Vagina (tissue), 2 donors: ENCODE data around the gene POMT2. TPM values are rescaled to one million over a fixed set of nuclear protein-coding genes. Genes with fewer than 3 reads are reported as not detected.

Experiments used
- DNase-seq, 2 donors: peaks; one replicate each; pipeline ENCODE4 v3.0.0-alpha.2; 2017; ENCODE audit errors: extremely low spot score in 2 of 2
- H3K27ac ChIP-seq: fragments of 200-600 bp; sonication (generic); one replicate; pipeline ENCODE4 v1.5.1; 2019
- H3K27me3 ChIP-seq: fragments of 200-600 bp; sonication (generic); one replicate; pipeline ENCODE4 v1.5.1; 2019
- H3K36me3 ChIP-seq, 2 donors: fragments of 200-600 bp; sonication (generic); one replicate each; pipeline ENCODE4 v1.5.1; 2017 to 2019
- H3K4me1 ChIP-seq: fragments of 200-600 bp; sonication (generic); one replicate; pipeline ENCODE4 v1.5.1; 2019
- H3K4me3 ChIP-seq, 2 donors: fragments of 200-600 bp; sonication (generic); 1 replicate in 1 of 2; 2 replicates in 1 of 2; pipeline ENCODE4 v1.5.1; 2016 to 2019
- H3K9me3 ChIP-seq: fragments of 200-600 bp; sonication (generic); one replicate; pipeline ENCODE4 v1.5.1; 2019
- POLR2A ChIP-seq, 2 donors: fragments of 450-650 bp; IDR thresholded peaks; one replicate each; pipeline ENCODE4 v1.6.1; 2017; ENCODE audit warnings: antibody characterized with exemption in 2 of 2, mild to moderate bottlenecking in 2 of 2, moderate library complexity in 2 of 2
- POLR2AphosphoS5 ChIP-seq, 2 donors: sonication (generic); formaldehyde crosslinking; IDR thresholded peaks; one replicate each; pipeline ENCODE4 v1.9.0; 2017; ENCODE audit warnings: antibody characterized with exemption in 2 of 2, mild to moderate bottlenecking in 2 of 2, low read depth in 1 of 2; ENCODE audit not compliant: insufficient read depth in 1 of 2
- intact Hi-C: fragments of 100-400 bp; cut with DNase I; formaldehyde crosslinking; loops from one replicate; pipeline ENCODE4 v1.15.1; 2023
- total RNA-seq: library from RNA; depleted of rRNA; stranded (reverse); fragments of >200 nt; gene quantifications from one replicate; pipeline ENCODE4 v1.2.3, GENCODE V29; 2016
- TF ChIP-seq, protein P1 (sequence below), 3 experiments: fragments of 450-650 bp in 2 of 3; fragments of 200-600 bp in 1 of 3; sonication (generic) in 1 of 3; IDR thresholded peaks; one replicate each; pipeline ENCODE4 v1.5.1; 2017 to 2019; ENCODE audit warnings: antibody characterized with exemption in 3 of 3, mild to moderate bottlenecking in 2 of 3, moderate library complexity in 2 of 3

Gene POMT2
- total RNA-seq, 1 donor from 2014 or later, result 33.1 TPM

DNA sequence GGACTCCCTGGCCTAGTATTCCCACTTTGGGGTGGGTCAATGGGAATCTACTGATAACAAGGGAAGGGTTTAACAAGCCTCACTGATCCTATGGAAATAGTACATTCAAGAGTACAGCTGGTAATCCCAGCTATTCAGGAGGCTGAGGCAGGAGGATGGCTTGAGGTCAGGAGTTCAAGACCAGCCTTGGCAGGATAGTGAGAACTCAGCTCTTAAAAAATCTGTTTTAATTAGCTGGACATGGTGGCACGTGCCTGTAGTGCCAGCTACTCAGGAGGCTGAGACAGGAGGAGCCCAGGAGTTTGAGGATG lies 4.5 kb downstream of the POMT2 start:
- no peak overlapping the region for H3K4me3 ChIP-seq
- peaks cover 60% of the 10 kb centered on the region for H3K4me1 ChIP-seq
- DNase-seq, result no peak
- no peaks in the 10 kb centered on the region for H3K27me3 ChIP-seq
- no peaks in the 10 kb centered on the region for H3K9me3 ChIP-seq
- TF ChIP-seq POLR2AphosphoS5 (IDR thresholded peaks at IDR 0.05; ENCODE audit: insufficient read depth in 1 of 2, low read depth in 1 of 2) (no peak), POLR2A (IDR thresholded peaks at IDR 0.05) (no peak)
- TF ChIP-seq, protein P1, sequence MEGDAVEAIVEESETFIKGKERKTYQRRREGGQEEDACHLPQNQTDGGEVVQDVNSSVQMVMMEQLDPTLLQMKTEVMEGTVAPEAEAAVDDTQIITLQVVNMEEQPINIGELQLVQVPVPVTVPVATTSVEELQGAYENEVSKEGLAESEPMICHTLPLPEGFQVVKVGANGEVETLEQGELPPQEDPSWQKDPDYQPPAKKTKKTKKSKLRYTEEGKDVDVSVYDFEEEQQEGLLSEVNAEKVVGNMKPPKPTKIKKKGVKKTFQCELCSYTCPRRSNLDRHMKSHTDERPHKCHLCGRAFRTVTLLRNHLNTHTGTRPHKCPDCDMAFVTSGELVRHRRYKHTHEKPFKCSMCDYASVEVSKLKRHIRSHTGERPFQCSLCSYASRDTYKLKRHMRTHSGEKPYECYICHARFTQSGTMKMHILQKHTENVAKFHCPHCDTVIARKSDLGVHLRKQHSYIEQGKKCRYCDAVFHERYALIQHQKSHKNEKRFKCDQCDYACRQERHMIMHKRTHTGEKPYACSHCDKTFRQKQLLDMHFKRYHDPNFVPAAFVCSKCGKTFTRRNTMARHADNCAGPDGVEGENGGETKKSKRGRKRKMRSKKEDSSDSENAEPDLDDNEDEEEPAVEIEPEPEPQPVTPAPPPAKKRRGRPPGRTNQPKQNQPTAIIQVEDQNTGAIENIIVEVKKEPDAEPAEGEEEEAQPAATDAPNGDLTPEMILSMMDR (IDR thresholded peaks at IDR 0.05), result no peak
- intact Hi-C loops, result loop anchor here (10.0 kb wide), 1 partner anchor 441 kb away; no protein-coding TSS in a partner anchor
- H3K27ac ChIP-seq, result peak overlapping the region; percentile 85
- H3K36me3 ChIP-seq, result no peaks in the 10 kb centered on the region

DNA sequence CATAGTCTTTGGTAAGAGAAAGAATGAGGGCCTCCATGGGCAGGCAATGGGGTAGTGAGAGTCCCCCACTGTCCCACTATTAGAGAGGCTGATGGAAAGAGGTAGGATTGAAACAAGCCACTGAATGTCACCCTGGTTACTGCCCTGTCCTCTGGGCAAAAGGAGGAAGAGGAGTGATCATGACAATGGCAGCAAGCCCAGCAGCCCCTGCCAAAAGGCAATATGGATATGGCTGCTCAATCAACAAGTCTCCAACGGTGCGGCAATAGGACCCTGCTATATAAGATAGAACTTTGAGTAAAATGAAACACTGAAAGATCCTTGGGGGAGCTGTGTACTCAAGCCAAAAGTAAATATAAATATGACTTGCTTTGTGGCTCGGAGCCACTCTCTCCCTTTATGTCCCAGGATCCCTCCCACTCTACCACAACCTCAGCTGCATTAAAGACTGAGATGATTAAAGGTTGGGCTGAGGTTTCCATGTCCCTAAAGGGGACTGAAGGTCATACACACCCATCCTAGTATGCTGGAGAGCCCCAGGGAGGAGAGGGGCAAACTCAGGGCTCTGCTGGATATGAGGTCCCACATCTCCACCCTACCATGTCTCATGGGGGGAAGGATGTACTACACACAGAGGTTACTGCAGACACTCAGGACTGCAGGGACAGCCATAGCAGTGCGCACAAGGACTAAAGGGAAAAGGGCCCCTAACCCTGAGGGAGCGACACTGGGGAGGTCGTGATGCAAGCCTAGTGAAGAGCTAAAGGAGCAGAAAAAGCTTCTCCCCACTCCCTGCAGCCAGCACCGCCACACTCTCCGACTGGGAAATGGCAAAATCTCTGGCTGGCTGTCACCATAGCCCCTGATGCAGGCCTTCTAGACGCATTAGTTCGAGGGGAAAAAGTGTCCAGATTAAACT lies 5.9 kb downstream of the POMT2 start:
- Histone ChIP-seq H3K4me1 (peaks cover 61% of the 10 kb centered on the region), H3K36me3 (no peaks in the 10 kb centered on the region), H3K27me3 (no peaks in the 10 kb centered on the region), H3K9me3 (no peaks in the 10 kb centered on the region), H3K27ac (peak overlapping the region; percentile 85), H3K4me3 (no peak overlapping the region)
- DNase-seq, result no peak
- TF ChIP-seq POLR2A (IDR thresholded peaks at IDR 0.05), result no peak
- TF ChIP-seq, protein P1 (IDR thresholded peaks at IDR 0.05), result no peak
- TF ChIP-seq POLR2AphosphoS5 (IDR thresholded peaks at IDR 0.05; ENCODE audit: insufficient read depth in 1 of 2, low read depth in 1 of 2), result no peak
- intact Hi-C loops, result loop anchor here (10.0 kb wide), 1 partner anchor 440 kb away; no protein-coding TSS in a partner anchor

DNA sequence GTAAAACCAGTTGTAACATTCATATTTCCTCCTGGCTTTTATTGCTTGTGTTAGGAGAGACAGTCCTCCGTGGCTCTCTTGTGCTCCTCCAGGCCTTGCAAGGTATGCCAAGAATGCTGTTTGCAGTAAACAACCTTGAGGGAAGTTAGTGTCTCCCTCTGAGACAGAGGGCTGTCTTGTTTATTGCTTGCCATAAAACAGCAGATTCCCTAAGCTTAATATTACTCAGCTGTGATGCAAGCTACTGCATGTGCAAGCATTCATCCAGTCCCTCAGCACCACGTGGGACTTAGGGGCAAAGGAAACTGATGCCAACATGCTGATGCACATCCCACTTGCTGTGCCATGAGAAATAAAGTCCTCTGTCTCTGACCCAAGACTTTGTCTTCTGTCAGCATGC lies 6.6 kb downstream of the POMT2 start:
- Histone ChIP-seq H3K27me3 (no peaks in the 10 kb centered on the region), H3K4me3 (no peak overlapping the region), H3K4me1 (peaks cover 54% of the 10 kb centered on the region), H3K9me3 (no peaks in the 10 kb centered on the region), H3K36me3 (no peaks in the 10 kb centered on the region), H3K27ac (peak overlapping the region; percentile 85)
- TF ChIP-seq POLR2A (IDR thresholded peaks at IDR 0.05) (no peak), POLR2AphosphoS5 (IDR thresholded peaks at IDR 0.05; ENCODE audit: insufficient read depth in 1 of 2, low read depth in 1 of 2) (peak in 1 of 2 donors; percentile 87)
- intact Hi-C loops, result loop anchor here (10.0 kb wide), 1 partner anchor 439 kb away; no protein-coding TSS in a partner anchor
- DNase-seq, result no peak

DNA sequence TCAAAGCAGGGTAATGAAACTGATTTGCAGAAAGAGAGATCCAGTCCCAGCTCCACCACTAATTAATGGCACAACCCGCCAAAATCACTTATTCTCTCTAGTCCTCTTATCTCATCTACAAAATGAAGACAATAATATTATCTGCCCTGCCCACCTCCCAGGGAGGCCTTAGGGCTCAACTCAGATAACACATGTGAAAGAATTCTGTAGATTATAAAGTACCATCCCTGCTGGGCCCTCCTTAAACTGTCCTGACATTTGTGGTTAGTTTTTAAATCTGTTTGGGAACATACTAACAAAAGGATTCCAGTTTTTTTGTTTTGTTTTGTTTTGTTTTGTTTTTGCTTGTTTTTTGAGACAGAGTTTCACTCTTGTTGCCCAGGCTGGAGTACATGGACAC lies 7.3 kb downstream of the POMT2 start:
- Histone ChIP-seq H3K27ac (peak overlapping the region; percentile 85), H3K27me3 (no peaks in the 10 kb centered on the region), H3K4me3 (no peak overlapping the region), H3K36me3 (no peaks in the 10 kb centered on the region), H3K9me3 (no peaks in the 10 kb centered on the region), H3K4me1 (peaks cover 50% of the 10 kb centered on the region)
- intact Hi-C loops, result loop anchor here (10.0 kb wide), 1 partner anchor 439 kb away; no protein-coding TSS in a partner anchor
- no peak for DNase-seq
- no peak for TF ChIP-seq POLR2AphosphoS5 (IDR thresholded peaks at IDR 0.05; ENCODE audit: insufficient read depth in 1 of 2, low read depth in 1 of 2)
- TF ChIP-seq, protein P1 (IDR thresholded peaks at IDR 0.05), result no peak
- TF ChIP-seq POLR2A (IDR thresholded peaks at IDR 0.05), result no peak

DNA sequence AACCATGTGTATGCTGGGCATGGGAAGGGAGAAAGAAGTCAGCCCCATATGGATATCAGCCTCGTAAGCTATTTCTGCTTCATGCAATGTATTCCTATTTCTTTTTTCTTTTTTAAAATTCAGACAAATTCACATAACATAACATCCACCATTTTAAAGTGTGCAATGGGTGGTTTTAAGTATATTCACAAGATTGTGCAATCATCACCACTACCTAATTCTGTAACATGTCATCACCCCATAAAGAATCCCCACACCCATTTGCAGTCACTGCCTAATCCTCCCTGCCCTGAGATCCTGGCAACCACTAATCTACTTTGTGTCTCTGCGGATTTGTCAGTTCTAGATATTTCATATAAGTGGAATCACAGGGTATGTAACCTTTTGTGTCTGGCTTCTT lies 9.5 kb downstream of the POMT2 start:
- H3K27ac ChIP-seq, result no peak overlapping the region
- H3K36me3 ChIP-seq, result no peaks in the 10 kb centered on the region
- H3K4me1 ChIP-seq, result peaks cover 58% of the 10 kb centered on the region
- no peaks in the 10 kb centered on the region for H3K27me3 ChIP-seq
- intact Hi-C loops, result loop anchor here (10.0 kb wide), 1 partner anchor 436 kb away; no protein-coding TSS in a partner anchor
- no peak for DNase-seq
- H3K4me3 ChIP-seq, result no peak overlapping the region
- no peaks in the 10 kb centered on the region for H3K9me3 ChIP-seq
- no peak for TF ChIP-seq POLR2AphosphoS5 (IDR thresholded peaks at IDR 0.05; ENCODE audit: insufficient read depth in 1 of 2, low read depth in 1 of 2)
- TF ChIP-seq, protein P1 (IDR thresholded peaks at IDR 0.05), result no peak
- no peak for TF ChIP-seq POLR2A (IDR thresholded peaks at IDR 0.05)
